DMS53 (cell line): ENCODE results near the gene SLC8A3.
A peak's percentile ranks its signal among the peaks of the same experiment; 100 is the strongest.

Source experiments
- DNase-seq: peaks from one replicate; lab custom pipeline; 2025; lab: John Stamatoyannopoulos, UW

Gene SLC8A3

GRCh38 chr14:70118064-70118463, 70.7 kb downstream of the SLC8A3 start:
- DNase-seq, result no peak

- no peak for DNase-seq
Measured at GRCh38 chr14:70116278-70116677, 72.5 kb downstream of the SLC8A3 start.

- DNase-seq, result no peak
Measured at GRCh38 chr14:70114621-70115156, 74.1 kb downstream of the SLC8A3 start.

- DNase-seq, result peak; percentile 31
Measured at GRCh38 chr14:70113211-70113610, 75.5 kb downstream of the SLC8A3 start.

GRCh38 chr14:70108419-70108818, 80.3 kb downstream of the SLC8A3 start:
- no peak for DNase-seq

- no peak for DNase-seq
Measured at GRCh38 chr14:70107309-70107708, 81.4 kb downstream of the SLC8A3 start.

GRCh38 chr14:70100071-70100470, 88.7 kb downstream of the SLC8A3 start:
- DNase-seq, result no peak

GRCh38 chr14:70098250-70098809, 90.4 kb downstream of the SLC8A3 start:
- peak; percentile 73 for DNase-seq

- DNase-seq, result peak; percentile 95
Measured at GRCh38 chr14:70097576-70098249, 91.0 kb downstream of the SLC8A3 start.

GRCh38 chr14:70096866-70097265, 91.9 kb downstream of the SLC8A3 start:
- peak; percentile 75 for DNase-seq

GRCh38 chr14:70094631-70095030, 94.1 kb downstream of the SLC8A3 start:
- peak; percentile 63 for DNase-seq

GRCh38 chr14:70094106-70094505, 94.6 kb downstream of the SLC8A3 start:
- peak; percentile 14 for DNase-seq

GRCh38 chr14:70093156-70093555, 95.6 kb downstream of the SLC8A3 start:
- no peak for DNase-seq

- DNase-seq, result no peak
Measured at GRCh38 chr14:70087380-70087697, 101.4 kb downstream of the SLC8A3 start.

GRCh38 chr14:70086685-70087379, 101.9 kb downstream of the SLC8A3 start:
- peak; percentile 66 for DNase-seq

GRCh38 chr14:70084226-70084625, 104.5 kb downstream of the SLC8A3 start:
- DNase-seq, result no peak

GRCh38 chr14:70082394-70082793, 106.4 kb downstream of the SLC8A3 start:
- DNase-seq, result no peak

- DNase-seq, result no peak
Measured at GRCh38 chr14:70080076-70080475, 108.7 kb downstream of the SLC8A3 start.

GRCh38 chr14:70078329-70078728, 110.4 kb downstream of the SLC8A3 start:
- no peak for DNase-seq

GRCh38 chr14:70077720-70078119, 111.0 kb downstream of the SLC8A3 start:
- DNase-seq, result no peak

GRCh38 chr14:70077005-70077404, 111.7 kb downstream of the SLC8A3 start:
- no peak for DNase-seq

- DNase-seq, result peak; percentile 73
Measured at GRCh38 chr14:70073924-70074566, 114.7 kb downstream of the SLC8A3 start.

- no peak for DNase-seq
Measured at GRCh38 chr14:70069186-70069585, 119.6 kb downstream of the SLC8A3 start.
